IPS DF 6.9 (cell line): ENCODE results near the gene XRCC5.

ENCODE experiments used
- DNase-seq: peaks from one replicate; pipeline ENCODE4 v3.0.0-alpha.2; 2013; ENCODE audit warnings: low read depth, low spot score
- H3K27ac ChIP-seq: one replicate; pipeline ENCODE4 v1.5.1; 2013; ENCODE audit warnings: low read length, control low read depth
- H3K27me3 ChIP-seq: 2 replicates; pipeline ENCODE4 v1.6.1; 2013; ENCODE audit warnings: mild to moderate bottlenecking, low read length; ENCODE audit not compliant: control insufficient read depth, insufficient read depth
- H3K36me3 ChIP-seq: 2 replicates; pipeline ENCODE4 v1.6.1; 2013; ENCODE audit warnings: low read length; ENCODE audit not compliant: control insufficient read depth, insufficient read depth
- H3K4me1 ChIP-seq: 2 replicates; pipeline ENCODE4 v1.6.1; 2013; ENCODE audit warnings: low read length; ENCODE audit not compliant: control insufficient read depth, insufficient read depth
- H3K4me3 ChIP-seq: 2 replicates; pipeline ENCODE4 v1.5.1; 2013; ENCODE audit warnings: mild to moderate bottlenecking, low read length
- H3K9me3 ChIP-seq: 2 replicates; pipeline ENCODE4 v1.6.1; 2013; ENCODE audit warnings: low read length, inconsistent platforms; ENCODE audit not compliant: control insufficient read depth, insufficient read depth
- WGBS: extraction: QIAGEN DNeasy Blood & Tissue Kit; methylation state at CpG from one replicate; pipeline ENCODE4 v1.1.7; 2013; ENCODE audit warnings: mixed read lengths, missing lambda C conversion rate; ENCODE audit not compliant: insufficient read length, insufficient coverage; 5-methylcytosine and 5-hydroxymethylcytosine counted together

The XRCC5 gene

DNA sequence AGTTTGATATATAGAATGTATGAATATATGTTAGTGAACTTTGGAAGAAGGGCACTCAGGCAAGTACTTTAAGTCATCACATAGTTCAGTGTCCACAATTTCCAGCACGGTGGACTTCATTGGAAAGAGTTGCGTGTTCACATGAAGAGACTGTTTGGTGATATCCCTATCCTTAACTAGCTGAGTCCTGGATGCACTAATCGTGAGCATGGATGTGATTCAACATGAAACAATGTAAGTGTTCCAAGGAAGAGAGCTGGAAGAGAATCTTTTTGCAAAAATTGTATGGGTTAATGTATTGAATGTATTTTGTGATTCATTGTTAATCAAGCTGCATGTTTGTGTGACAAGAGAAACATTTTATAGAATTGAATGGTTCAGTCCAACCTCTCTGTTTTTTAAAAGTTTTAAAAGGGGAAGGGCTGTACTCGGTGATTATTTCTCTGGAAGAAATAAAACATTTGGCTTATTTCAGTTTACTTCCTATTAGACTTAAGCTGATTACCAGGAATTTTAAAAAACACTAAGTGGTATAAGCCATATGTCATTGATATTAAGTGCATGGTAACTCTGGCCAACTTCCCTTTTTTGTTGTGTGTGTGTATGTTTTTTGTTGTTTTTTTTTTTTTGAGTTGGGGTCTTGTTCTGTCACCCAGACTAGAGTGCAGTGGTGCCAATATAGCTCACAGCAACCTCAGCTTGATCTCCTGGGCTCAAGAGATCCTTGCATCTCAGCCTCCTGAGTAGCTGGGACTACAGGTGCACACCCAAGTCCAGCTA is 8.6 kb downstream of the XRCC5 start:
- Histone ChIP-seq H3K36me3 (peaks cover 37% of the 10 kb centered on the region; the same call in 1 of the 2 replicates), H3K9me3 (no peaks in the 10 kb centered on the region), H3K27ac (no peak overlapping the region), H3K4me1 (no peaks in the 10 kb centered on the region; the same call in 1 of the 2 replicates), H3K4me3 (no peak overlapping the region), H3K27me3 (no peaks in the 10 kb centered on the region)
- no CpG with 5 or more reads among the region's 4 CpGs for WGBS
- no peak for DNase-seq

DNA sequence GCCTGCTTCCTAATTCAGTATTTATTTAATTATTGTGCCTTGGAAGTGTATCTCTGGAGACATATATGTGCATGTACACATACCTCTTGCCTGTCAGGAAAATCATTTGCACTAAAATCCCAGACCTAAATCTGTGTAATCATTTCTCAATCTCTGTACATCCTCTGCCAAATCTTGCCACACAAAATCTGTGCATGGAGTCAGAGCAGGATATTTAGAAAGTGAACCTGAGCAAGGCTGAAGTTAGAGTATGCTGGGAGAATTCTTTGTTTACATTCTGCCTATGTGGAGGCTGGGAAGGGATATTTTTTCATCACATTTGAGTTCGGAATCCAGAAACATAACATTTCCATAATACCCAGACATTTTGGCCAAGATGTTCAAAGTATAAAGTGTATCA is 9.3 kb downstream of the XRCC5 start:
- DNase-seq, result no peak
- no peak overlapping the region for H3K4me3 ChIP-seq
- peaks cover 32% of the 10 kb centered on the region; the same call in 1 of the 2 replicates for H3K36me3 ChIP-seq
- H3K4me1 ChIP-seq, result no peaks in the 10 kb centered on the region; the same call in 1 of the 2 replicates
- H3K9me3 ChIP-seq, result no peaks in the 10 kb centered on the region
- no peaks in the 10 kb centered on the region for H3K27me3 ChIP-seq
- no peak overlapping the region for H3K27ac ChIP-seq
- WGBS, result no CpG with 5 or more reads among the region's 1 CpG

DNA sequence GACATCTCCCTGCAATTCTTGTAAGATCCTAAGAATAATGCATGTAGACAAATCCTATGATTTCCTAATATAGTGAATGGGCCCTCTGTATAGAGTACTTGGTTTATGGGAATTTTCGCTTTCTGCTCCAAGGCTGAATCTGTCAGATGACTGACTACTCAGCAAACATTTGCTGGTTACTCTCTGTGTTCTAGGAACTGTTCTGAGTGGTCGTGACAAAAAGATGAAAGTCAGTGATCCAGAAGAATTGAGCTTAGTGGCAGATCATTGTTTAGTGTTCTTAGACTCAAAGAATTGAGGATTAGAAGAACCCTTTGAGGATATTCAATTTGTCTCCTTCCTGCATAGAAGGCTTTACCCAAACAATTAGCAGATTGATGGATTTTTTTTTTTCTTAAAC is 10.0 kb downstream of the XRCC5 start:
- WGBS, result no CpG with 5 or more reads among the region's 2 CpGs
- no peaks in the 10 kb centered on the region; the same call in 1 of the 2 replicates for H3K4me1 ChIP-seq

DNA sequence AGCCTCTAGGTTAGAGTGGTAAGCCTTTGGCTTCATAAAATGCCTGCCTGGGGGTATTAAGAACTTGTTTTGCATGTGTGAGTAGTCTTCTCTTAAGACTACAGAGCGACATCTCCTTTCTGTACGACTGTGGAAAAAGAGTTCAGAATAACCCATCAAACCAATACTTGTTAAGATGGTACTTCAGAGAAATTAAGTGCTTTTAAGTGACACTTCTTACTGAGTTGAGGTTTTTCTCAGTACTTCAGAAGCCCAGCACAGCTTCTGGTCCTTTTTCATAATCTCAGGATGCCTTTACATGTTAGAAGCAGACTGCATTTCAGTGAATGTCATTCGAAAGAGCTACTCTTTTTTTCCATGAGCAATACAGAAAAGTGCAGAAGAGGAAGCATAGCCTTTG is 10.8 kb downstream of the XRCC5 start:
- no peak for DNase-seq
- Histone ChIP-seq H3K27ac (no peak overlapping the region), H3K27me3 (no peaks in the 10 kb centered on the region), H3K4me1 (no peaks in the 10 kb centered on the region), H3K36me3 (peaks cover 34% of the 10 kb centered on the region; the same call in 1 of the 2 replicates), H3K9me3 (no peaks in the 10 kb centered on the region), H3K4me3 (no peak overlapping the region)
- no CpG with 5 or more reads among the region's 3 CpGs for WGBS

More for the DNA sequence above, 10.0 kb downstream of the XRCC5 start:
- DNase-seq, result no peak
- no peaks in the 10 kb centered on the region for H3K9me3 ChIP-seq
- H3K36me3 ChIP-seq, result peaks cover 31% of the 10 kb centered on the region; the same call in 1 of the 2 replicates
- H3K27ac ChIP-seq, result no peak overlapping the region
- no peak overlapping the region for H3K4me3 ChIP-seq
- no peaks in the 10 kb centered on the region for H3K27me3 ChIP-seq

DNA sequence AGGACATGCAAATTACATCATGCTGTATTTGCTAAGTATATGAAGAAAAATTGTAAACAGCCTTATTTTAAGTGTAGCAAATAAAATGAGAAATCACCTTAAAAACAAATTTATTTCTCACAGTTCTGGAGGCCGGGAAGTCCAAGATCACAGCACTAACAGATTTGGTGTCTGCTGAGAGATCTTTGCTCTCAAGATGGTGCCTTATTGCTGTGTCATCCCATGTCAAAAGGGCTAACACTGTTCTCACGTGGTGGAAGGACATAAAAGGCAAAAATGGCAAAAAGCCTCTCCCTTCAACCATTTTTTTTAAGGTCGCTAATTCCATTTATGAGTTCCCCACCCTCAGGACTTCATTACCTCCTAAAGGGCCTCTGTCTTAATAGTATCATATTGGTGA is 12.1 kb downstream of the XRCC5 start:
- no CpG with 5 or more reads among the region's 3 CpGs for WGBS
- H3K4me1 ChIP-seq, result no peaks in the 10 kb centered on the region
- no peak for DNase-seq
- no peak overlapping the region for H3K27ac ChIP-seq
- no peaks in the 10 kb centered on the region for H3K9me3 ChIP-seq
- peaks cover 34% of the 10 kb centered on the region; the same call in 1 of the 2 replicates for H3K36me3 ChIP-seq
- no peak overlapping the region for H3K4me3 ChIP-seq
- H3K27me3 ChIP-seq, result no peaks in the 10 kb centered on the region

DNA sequence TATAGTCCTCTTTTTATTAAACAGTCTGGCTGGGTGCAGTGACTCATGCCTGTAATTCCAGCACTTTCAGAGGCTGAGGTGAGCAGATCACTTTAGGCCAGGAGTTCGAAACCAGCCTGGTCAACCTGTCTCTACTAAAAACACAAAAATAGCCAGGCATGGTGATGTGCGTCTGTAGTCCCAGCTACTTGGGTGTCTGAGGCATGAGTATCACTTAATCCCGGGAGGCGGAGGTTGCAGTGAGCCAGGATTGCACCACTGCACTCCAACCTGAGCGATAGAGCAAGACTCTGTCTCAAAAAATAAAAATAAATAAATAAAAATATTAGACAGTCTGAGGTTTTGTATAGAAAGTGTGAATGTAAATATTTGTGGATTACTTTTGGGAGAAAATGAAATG is 17.8 kb downstream of the XRCC5 start:
- Histone ChIP-seq H3K4me1 (no peaks in the 10 kb centered on the region), H3K27me3 (no peaks in the 10 kb centered on the region), H3K27ac (no peak overlapping the region), H3K4me3 (no peak overlapping the region), H3K9me3 (no peaks in the 10 kb centered on the region), H3K36me3 (peaks cover 19% of the 10 kb centered on the region; the same call in 1 of the 2 replicates)
- WGBS, result no CpG with 5 or more reads among the region's 5 CpGs
- no peak for DNase-seq

DNA sequence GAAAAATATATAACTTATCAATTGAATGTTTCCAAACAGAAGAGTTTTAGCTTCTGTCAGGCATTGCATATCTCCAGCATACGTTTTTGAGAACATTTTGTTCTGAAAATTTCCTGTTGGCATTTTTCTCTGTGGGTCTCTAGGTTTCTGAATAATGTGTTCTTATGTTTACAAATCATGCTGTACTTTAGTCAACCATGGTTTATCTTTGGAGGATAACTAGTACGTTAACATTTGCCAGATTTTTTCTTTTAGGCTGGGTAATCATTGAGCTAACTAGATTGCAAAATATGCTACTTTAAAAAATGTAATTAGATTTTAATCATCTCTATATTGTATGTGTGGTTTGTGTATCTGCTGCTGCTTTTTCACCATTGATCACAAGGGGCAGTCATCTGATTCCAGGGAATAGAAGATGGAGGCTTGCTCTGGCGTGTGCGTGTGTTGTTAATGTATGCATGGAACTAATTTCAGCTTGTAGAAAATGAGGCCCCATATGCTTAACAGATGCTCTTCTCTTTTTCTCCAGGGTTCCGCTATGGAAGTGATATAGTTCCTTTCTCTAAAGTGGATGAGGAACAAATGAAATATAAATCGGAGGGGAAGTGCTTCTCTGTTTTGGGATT is 21.3 kb downstream of the XRCC5 start:
- H3K27me3 ChIP-seq, result no peaks in the 10 kb centered on the region

DNA sequence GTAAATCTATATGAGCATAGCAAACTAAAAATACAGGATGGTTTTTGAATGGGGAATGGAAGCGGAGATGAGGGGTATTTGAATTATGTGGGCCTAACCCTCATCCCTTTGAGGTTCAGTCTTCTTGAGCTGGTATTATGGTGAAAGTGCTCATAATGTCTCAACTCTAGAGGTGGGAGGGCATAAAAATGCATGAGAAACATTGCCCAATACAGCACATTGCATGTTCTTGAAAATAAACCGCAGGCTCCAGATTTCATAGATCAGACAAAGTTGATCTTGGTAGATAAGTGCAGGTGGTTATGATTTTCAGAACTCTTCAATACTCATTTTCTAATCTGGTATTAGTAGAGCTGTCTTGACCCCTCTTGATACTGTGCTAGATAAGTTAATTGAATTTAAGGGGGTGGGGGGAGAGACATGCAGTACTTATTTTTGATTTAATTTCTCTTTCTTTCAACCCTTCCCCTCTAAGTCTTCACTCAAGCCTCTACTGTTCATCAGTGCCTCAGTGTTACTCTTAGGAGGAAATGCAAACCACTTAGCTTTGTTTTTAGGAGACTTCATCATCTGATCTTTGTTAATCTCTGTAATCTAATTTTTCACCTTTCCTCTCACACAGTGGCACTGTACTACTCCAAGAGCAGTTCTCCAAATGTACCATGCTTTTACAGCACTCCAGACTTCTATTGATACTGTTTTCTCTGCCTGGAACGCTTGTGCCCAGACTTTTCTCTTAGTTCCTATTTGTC is 22.2 kb downstream of the XRCC5 start:
- H3K27me3 ChIP-seq, result no peaks in the 10 kb centered on the region
- no peak overlapping the region for H3K4me3 ChIP-seq
- H3K27ac ChIP-seq, result no peak overlapping the region
- no peaks in the 10 kb centered on the region for H3K4me1 ChIP-seq
- WGBS, result 100% methylated on average over 1 of the region's 3 CpGs
- no peaks in the 10 kb centered on the region for H3K9me3 ChIP-seq
- no peak for DNase-seq
- H3K36me3 ChIP-seq, result peaks cover 32% of the 10 kb centered on the region; the same call in 1 of the 2 replicates

More for the DNA sequence above, 21.3 kb downstream of the XRCC5 start:
- H3K4me1 ChIP-seq, result no peaks in the 10 kb centered on the region
- WGBS, result no CpG with 5 or more reads among the region's 6 CpGs
- no peak for DNase-seq
- H3K36me3 ChIP-seq, result peaks cover 28% of the 10 kb centered on the region; the same call in 1 of the 2 replicates
- no peaks in the 10 kb centered on the region for H3K9me3 ChIP-seq
- no peak overlapping the region for H3K27ac ChIP-seq
- no peak overlapping the region for H3K4me3 ChIP-seq

DNA sequence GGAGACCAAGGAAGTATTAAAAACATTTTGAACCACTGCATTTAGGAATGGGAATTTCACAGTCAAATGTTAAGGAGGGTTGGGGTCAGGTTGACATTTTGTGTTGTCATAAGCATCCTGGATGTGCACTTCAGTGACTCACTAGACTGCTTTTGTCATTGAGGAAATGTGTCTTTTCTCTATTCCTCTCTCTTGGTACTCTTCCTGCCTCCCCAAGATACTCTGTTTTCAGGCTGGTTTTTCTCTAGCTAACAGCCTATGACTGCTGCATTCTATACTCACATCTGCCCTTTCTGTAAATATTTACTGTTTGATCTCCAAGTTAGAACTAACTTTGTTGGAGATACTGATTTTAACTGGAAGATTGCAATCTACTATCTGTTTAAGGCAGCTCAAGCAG is 23.4 kb downstream of the XRCC5 start:
- H3K27ac ChIP-seq, result no peak overlapping the region
- H3K36me3 ChIP-seq, result peaks cover 35% of the 10 kb centered on the region; the same call in 1 of the 2 replicates
- no peaks in the 10 kb centered on the region for H3K9me3 ChIP-seq
- H3K4me3 ChIP-seq, result no peak overlapping the region
- DNase-seq, result no peak
- H3K27me3 ChIP-seq, result no peaks in the 10 kb centered on the region
- no peaks in the 10 kb centered on the region for H3K4me1 ChIP-seq

DNA sequence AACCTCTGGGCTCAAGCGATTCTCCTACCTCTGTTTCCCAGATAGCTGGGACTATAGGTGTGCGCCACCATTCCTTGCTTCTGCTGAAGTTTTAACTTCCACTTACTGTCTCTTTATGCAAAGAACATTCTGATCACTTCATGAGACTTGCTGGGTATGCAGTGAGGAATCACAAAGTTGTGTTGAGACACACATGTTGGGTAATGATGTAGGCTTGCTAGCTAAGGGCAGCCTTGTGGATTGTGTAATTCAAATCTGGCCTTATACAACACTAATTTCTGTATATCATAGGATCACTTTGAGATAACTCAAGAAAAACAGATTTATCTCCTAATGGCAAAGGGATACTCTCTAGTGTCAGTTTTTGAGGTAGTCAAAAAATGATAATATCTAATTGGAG is 24.2 kb downstream of the XRCC5 start:
- H3K9me3 ChIP-seq, result no peaks in the 10 kb centered on the region
- no peak overlapping the region for H3K4me3 ChIP-seq
- WGBS, result no CpG with 5 or more reads among the region's 2 CpGs
- peaks cover 41% of the 10 kb centered on the region; the same call in 1 of the 2 replicates for H3K36me3 ChIP-seq
- no peaks in the 10 kb centered on the region for H3K4me1 ChIP-seq
- no peak for DNase-seq
- H3K27ac ChIP-seq, result no peak overlapping the region
- H3K27me3 ChIP-seq, result no peaks in the 10 kb centered on the region
